Heart left ventricle (tissue), 13 donors: ENCODE measurements around the gene PHB1.

Source experiments
- CTCF ChIP-seq, 12 donors: fragments of 200-600 bp; sonication (generic) in 4 of 12; IDR thresholded peaks; one replicate each; pipeline versions ENCODE4 v1.5.0 to v1.8.0; 2018 to 2022; ENCODE audit warnings: antibody characterized with exemption in 12 of 12, mild to moderate bottlenecking in 5 of 12
- POLR2A ChIP-seq, 2 donors: fragments of 450-650 bp; IDR thresholded peaks; one replicate each; pipeline ENCODE4 v1.6.1; 2017; ENCODE audit warnings: antibody characterized with exemption in 2 of 2, mild to moderate bottlenecking in 2 of 2, moderate library complexity in 2 of 2
- donor health status: ischemic (EF 13 %, LVEDD 7.1; RV severe dilation, severe dysfunction).
- donor health status: DM: no; HTN: yes; CAD: no.
- donor health status: DM: no; HTN: no; CAD: no.
- donor health status: ischemic (EF 25% LVEDD 6.9; RV normal size, moderate dysfunction).
- donor health status: ischemic (EF 25% LVEDD 5.7; RV mildly dilated, moderate dysfunction).
- donor health status: ischemic (EF 35%, LVEDD 5.7; RV mildly dilated, moderate dysfunction).
- donor health status: nonischemic (EF 11% LVEDD 7.7; RV severe dilation, severe dysfunction).
- donor health status: DM: yes; HTN: yes; CAD: no.
- donor health status: PGD.
- donor health status: ischemic (EF 29% LVEDD 5.4; RV normal size, mild dysfunction).
- donor health status: nonischemic (EF 23%, LVEDD 6.1; RV moderate dilation, normal function).

- TF ChIP-seq CTCF (IDR thresholded peaks at IDR 0.05) (no peak), POLR2A (IDR thresholded peaks at IDR 0.05) (no peak)
Measured at GRCh38 chr17:49436174-49436573, 21.5 kb upstream of the PHB1 start.
